B cell (primary cell): ENCODE data around the gene KMT2D. TPM values are rescaled to one million over a fixed set of nuclear protein-coding genes. Genes with fewer than 3 reads are reported as not detected.

ENCODE experiments used
- ATAC-seq: fragments of 200-7000 bp; cut with Tn5 transposase; one replicate; pipeline ENCODE4 v1.10.0; 2021; ENCODE audit warnings: low read depth, mild to moderate bottlenecking, moderate number of reproducible peaks, moderate library complexity
- CTCF ChIA-PET: fragments of 350-600 bp; sonication (Branson Sonifier 250); formaldehyde crosslinking; loops from one replicate; lab custom pipeline; 2021; ENCODE audit warnings: antibody characterized with exemption, inconsistent platforms; lab: Charles Lee
- POLR2A ChIA-PET: fragments of 350-600 bp; sonication (Branson Sonifier 250); formaldehyde crosslinking; loops from one replicate; lab custom pipeline; 2021; ENCODE audit warnings: antibody characterized with exemption; lab: Charles Lee
- DNase-seq: peaks from one replicate; pipeline ENCODE4 v3.0.0; 2013
- H2AFZ ChIP-seq: 2 replicates; pipeline ENCODE4 v1.6.1; 2012; ENCODE audit warnings: mild to moderate bottlenecking, low read depth, low read length; ENCODE audit not compliant: insufficient read depth, poor library complexity, severe bottlenecking
- H3K27ac ChIP-seq, 2 donors: 1 replicate in 1 of 2; 2 replicates in 1 of 2; pipeline ENCODE4 v1.5.1; 2012 to 2013; ENCODE audit warnings: low read length in 2 of 2, mild to moderate bottlenecking in 2 of 2, moderate library complexity in 1 of 2
- H3K27me3 ChIP-seq, 4 experiments: fragments of 200-600 bp in 1 of 4; sonication (generic) in 1 of 4; replicated peaks in 1 of 4; 1 replicate in 2 of 4; 2 replicates in 2 of 4; pipeline versions ENCODE4 v1.6.1 to v1.7.0; 2013 to 2016; ENCODE audit warnings: low read length in 3 of 4, mild to moderate bottlenecking in 2 of 4, mixed read lengths in 1 of 4, moderate library complexity in 1 of 4; ENCODE audit not compliant: insufficient read depth in 4 of 4, control insufficient read depth in 3 of 4; ENCODE audit errors: control extremely low read depth in 1 of 4
- H3K36me3 ChIP-seq, 2 experiments: replicated peaks in 1 of 2; 1 replicate in 1 of 2; 2 replicates in 1 of 2; pipeline versions ENCODE4 v1.6.1 to v1.7.1; 2013; ENCODE audit warnings: low read length in 1 of 2; ENCODE audit not compliant: insufficient read depth in 2 of 2, control insufficient read depth in 1 of 2; ENCODE audit errors: control extremely low read depth in 1 of 2, extremely low read depth in 1 of 2
- H3K4me1 ChIP-seq, 2 donors: fragments of 200-600 bp in 1 of 2; sonication (generic) in 1 of 2; 1 replicate in 1 of 2; 2 replicates in 1 of 2; pipeline versions ENCODE4 v1.5.1 to v1.6.1; 2013 to 2017; ENCODE audit warnings: low read length in 2 of 2; ENCODE audit not compliant: control insufficient read depth in 2 of 2, insufficient read depth in 2 of 2
- H3K4me2 ChIP-seq: replicated peaks from 2 replicates; pipeline ENCODE3; 2012; ENCODE audit warnings: mild to moderate bottlenecking, low read depth, low read length; ENCODE audit not compliant: poor library complexity, severe bottlenecking
- H3K4me3 ChIP-seq, 5 experiments: fragments of 200-600 bp in 1 of 5; sonication (generic) in 1 of 5; 1 replicate in 3 of 5; 2 replicates in 2 of 5; pipeline versions ENCODE4 v1.5.1 to v1.7.0; 2011 to 2016; ENCODE audit warnings: low read length in 4 of 5, mild to moderate bottlenecking in 4 of 5, low read depth in 2 of 5, control low read depth in 1 of 5, moderate library complexity in 1 of 5; ENCODE audit not compliant: insufficient read depth in 1 of 5; ENCODE audit errors: control extremely low read depth in 1 of 5, extremely low read depth in 1 of 5
- H3K79me2 ChIP-seq: fragments of 200-600 bp; sonication (generic); one replicate; pipeline ENCODE4 v1.6.0; 2016; ENCODE audit warnings: low read length; ENCODE audit not compliant: control insufficient read depth, insufficient read depth
- H3K9ac ChIP-seq: fragments of 200-600 bp; sonication (generic); 2 replicates; pipeline ENCODE4 v1.6.1; 2017; ENCODE audit warnings: mild to moderate bottlenecking, low read length, moderate library complexity
- H3K9me3 ChIP-seq, 3 donors: one replicate each; pipeline versions ENCODE4 v1.6.1 to v1.7.1; 2013; ENCODE audit warnings: low read length in 2 of 3; ENCODE audit not compliant: control insufficient read depth in 2 of 3, insufficient read depth in 1 of 3; ENCODE audit errors: control extremely low read depth in 1 of 3
- H4K20me1 ChIP-seq: 2 replicates; pipeline ENCODE4 v1.6.0; 2012; ENCODE audit warnings: mild to moderate bottlenecking, low read length; ENCODE audit not compliant: insufficient read depth, control insufficient read depth, poor library complexity, severe bottlenecking
- H3K27ac Mint-ChIP-seq: one replicate; pipeline ENCODE4 v1.8.0; 2021; ENCODE audit warnings: mixed read lengths
- H3K27me3 Mint-ChIP-seq: one replicate; pipeline ENCODE4 v1.8.0; 2021; ENCODE audit warnings: mixed read lengths
- H3K4me1 Mint-ChIP-seq: one replicate; pipeline ENCODE4 v1.8.0; 2021; ENCODE audit warnings: mixed read lengths
- H3K4me3 Mint-ChIP-seq: one replicate; pipeline ENCODE4 v1.8.0; 2021; ENCODE audit warnings: mixed read lengths
- H3K9me3 Mint-ChIP-seq: one replicate; pipeline ENCODE4 v1.8.0; 2022; ENCODE audit warnings: mixed read lengths; ENCODE audit not compliant: insufficient read depth
- CTCF ChIP-seq: fragments of 200-600 bp; IDR thresholded peaks from one replicate; pipeline ENCODE4 v1.8.0; 2022; ENCODE audit warnings: antibody characterized with exemption, mild to moderate bottlenecking
- EZH2 ChIP-seq: IDR thresholded peaks from 2 replicates; pipeline ENCODE4 v1.6.1; 2012; ENCODE audit warnings: borderline replicate concordance, low read depth, mild to moderate bottlenecking, moderate library complexity, low read length; ENCODE audit not compliant: insufficient read depth, poor library complexity, severe bottlenecking
- WGBS: methylation state at CpG from one replicate; pipeline ENCODE4 v1.1.5; 2013; ENCODE audit warnings: missing lambda C conversion rate; ENCODE audit not compliant: insufficient coverage; 5-methylcytosine and 5-hydroxymethylcytosine counted together
- intact Hi-C: fragments of 100-400 bp; cut with micrococcal nuclease; formaldehyde crosslinking; loops from one replicate; pipeline ENCODE4 v1.10.0; 2022
- polyA plus RNA-seq: library from polyadenylated mRNA; depleted of rRNA; stranded (reverse); fragments of >200 nt; gene quantifications from 2 replicates; pipeline ENCODE4 v1.2.3, GENCODE V29; 2012
- total RNA-seq, 2 donors: library from RNA; stranded (reverse); fragments of 120-200 nt in 1 of 2; gene quantifications; 1 replicate in 1 of 2; 2 replicates in 1 of 2; pipeline versions ENCODE4 v1.2.3 to v1.2.4, GENCODE V29; 2013 to 2022

Gene KMT2D
- total and polyA plus RNA-seq, 2 donors (not counting 1 experiment from before 2014, with no cell fraction given) = 64.0 to 179 TPM

- ATAC-seq (no peak), DNase-seq (no peak)
- no peak overlapping the region for H3K4me2 ChIP-seq
- CTCF ChIA-PET = interaction anchor here (0.8 to 3.2 kb wide), 4 partner anchors 24 to 43 kb away, joined by 3 to 27 read pairs (median 4); no protein-coding TSS in a partner anchor
- no peak overlapping the region for H3K9ac ChIP-seq
- peaks cover 23% of the 10 kb centered on the region for H3K4me1 Mint-ChIP-seq
- no peaks in the 10 kb centered on the region for H3K27me3 ChIP-seq
- no peaks in the 10 kb centered on the region for H3K27me3 Mint-ChIP-seq
- H3K27ac ChIP-seq = peak overlapping the region in 1 of 2 donors; percentile 38
- POLR2A ChIA-PET = no interaction called here
- no peaks in the 10 kb centered on the region for H3K9me3 ChIP-seq
- peaks cover 2 to 51% of the 10 kb centered on the region in 2 experiments for H3K36me3 ChIP-seq
- no peaks in the 10 kb centered on the region for H4K20me1 ChIP-seq
- H3K4me3 Mint-ChIP-seq = no peak overlapping the region
- peaks cover 23% of the 10 kb centered on the region for H3K79me2 ChIP-seq
- TF ChIP-seq EZH2 = no peak
- no peak for TF ChIP-seq CTCF
- intact Hi-C loops = no loop called here
- WGBS = 94% methylated on average over 9 of the region's 11 CpGs
- H3K4me3 ChIP-seq = no peak overlapping the region
- peaks cover 18 to 21% of the 10 kb centered on the region in 2 donors for H3K4me1 ChIP-seq
- H2AFZ ChIP-seq = no peak overlapping the region
- no peak overlapping the region for H3K27ac Mint-ChIP-seq
- H3K9me3 Mint-ChIP-seq = no peaks in the 10 kb centered on the region
Measured at GRCh38 chr12:49021292-49021915, 39.2 kb downstream of the KMT2D start.

GRCh38 chr12:49020441-49020840, 40.2 kb downstream of the KMT2D start:
- no peak overlapping the region for H3K4me2 ChIP-seq
- intact Hi-C loops = no loop called here
- no peak for TF ChIP-seq CTCF
- no peak for TF ChIP-seq EZH2
- no peak overlapping the region for H3K4me3 ChIP-seq
- Mint-ChIP-seq H3K4me1 (peaks cover 25% of the 10 kb centered on the region), H3K4me3 (no peak overlapping the region), H3K27me3 (no peaks in the 10 kb centered on the region), H3K9me3 (no peaks in the 10 kb centered on the region), H3K27ac (peak overlapping the region; percentile 26)
- H3K27me3 ChIP-seq = no peaks in the 10 kb centered on the region
- ChIA-PET POLR2A (interaction anchor here (0.6 to 1.9 kb wide), 4 partner anchors 23 to 822 kb away, joined by 3 to 19 read pairs (median 6); partner anchors contain the start of gene TUBA1B), CTCF (interaction anchor here (1.0 to 3.2 kb wide), 10 partner anchors 10 to 130 kb away, joined by 3 to 27 read pairs (median 4); partner anchors contain the start of gene FKBP11)
- WGBS = no CpG with 5 or more reads among the region's 6 CpGs
- H3K27ac ChIP-seq = peak overlapping the region in 1 of 2 donors; percentile 38
- H3K9ac ChIP-seq = no peak overlapping the region
- H3K9me3 ChIP-seq = no peaks in the 10 kb centered on the region
- peaks cover 2 to 45% of the 10 kb centered on the region in 2 experiments for H3K36me3 ChIP-seq
- H3K79me2 ChIP-seq = peaks cover 32% of the 10 kb centered on the region
- H3K4me1 ChIP-seq = peaks cover 18 to 21% of the 10 kb centered on the region in 2 donors
- ATAC-seq (no peak), DNase-seq (no peak)
- H2AFZ ChIP-seq = no peak overlapping the region
- peaks cover 5% of the 10 kb centered on the region for H4K20me1 ChIP-seq
